NCI-H1417 (cell line): ENCODE data around the gene ABLIM1.

Experiments
- DNase-seq, 3 experiments: peaks; one replicate each; lab custom pipeline; 2025; lab: John Stamatoyannopoulos, UW

ABLIM1 gene

GRCh38 chr10:114458216-114458920 is 199.7 kb downstream of the ABLIM1 start:
- DNase-seq, result no peak

GRCh38 chr10:114453576-114453975 is 204.5 kb downstream of the ABLIM1 start:
- no peak for DNase-seq

DNA sequence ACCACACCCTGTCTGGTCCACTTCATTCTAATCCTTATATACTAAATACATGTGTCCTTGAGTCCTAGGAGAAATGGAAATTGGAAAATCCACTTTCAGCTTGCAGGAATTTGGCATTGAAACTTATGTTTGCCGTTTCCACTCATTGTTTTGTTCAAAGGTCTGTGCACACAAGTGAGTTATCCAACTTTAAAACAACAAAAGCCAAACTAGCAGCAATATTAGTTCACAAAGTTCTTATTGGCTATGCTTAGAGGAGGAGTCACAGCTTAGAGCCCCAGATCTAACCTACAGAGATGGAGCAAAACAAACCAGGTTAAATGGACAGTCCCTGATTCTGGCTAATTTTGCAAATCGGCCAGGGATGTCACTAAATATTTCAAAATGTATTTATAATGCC is 209.2 kb downstream of the ABLIM1 start:
- no peak for DNase-seq

- no peak for DNase-seq
Observed at GRCh38 chr10:114445332-114445731, 212.7 kb downstream of the ABLIM1 start.

GRCh38 chr10:114444819-114445218 is 213.3 kb downstream of the ABLIM1 start:
- no peak for DNase-seq

DNA sequence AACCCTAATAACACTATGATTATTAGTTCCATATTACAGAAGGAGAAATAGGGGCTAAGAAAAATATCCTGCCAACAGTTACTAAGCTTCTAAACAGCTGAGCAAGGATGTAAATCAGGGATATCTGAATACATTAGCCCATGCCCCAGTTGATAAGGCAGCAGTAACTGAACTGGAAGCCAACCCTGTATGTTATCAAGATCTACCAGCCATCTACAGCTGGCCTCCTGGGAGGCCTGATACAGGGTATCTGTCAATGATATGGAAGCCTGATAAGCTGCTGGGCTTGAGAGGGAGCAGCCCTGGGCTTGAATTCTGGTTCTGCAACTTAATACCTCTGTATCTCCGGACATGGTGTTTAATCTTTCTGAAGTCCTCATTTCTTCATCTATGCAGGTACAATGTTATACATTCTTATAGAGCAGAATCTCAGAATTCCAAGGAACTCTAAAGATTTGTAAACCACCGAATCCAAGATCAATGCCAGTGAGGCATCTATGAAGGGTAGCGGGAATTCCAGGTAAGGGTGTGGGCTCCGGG is 215.9 kb downstream of the ABLIM1 start:
- DNase-seq, result no peak

DNA sequence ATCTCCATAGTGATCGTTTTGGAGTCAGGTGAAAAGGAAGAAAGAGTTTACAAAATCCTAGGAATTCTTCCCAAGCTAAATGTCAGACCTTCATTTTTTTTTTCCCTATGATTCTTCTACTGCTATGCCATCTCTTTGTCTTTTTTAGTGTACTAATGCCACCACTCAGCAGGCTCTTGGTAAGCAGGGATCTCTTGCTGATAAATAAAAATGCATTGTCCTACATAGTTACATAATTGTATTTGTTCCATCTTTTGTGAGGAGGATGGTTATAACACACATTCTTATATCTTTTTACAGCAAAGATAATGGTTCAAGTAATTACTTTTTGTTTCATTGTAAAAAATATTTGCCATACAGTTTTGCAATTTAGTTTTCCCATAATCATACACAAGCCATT is 217.0 kb downstream of the ABLIM1 start:
- DNase-seq, result no peak

- peak in 1 of 3 experiments; percentile 1 for DNase-seq
Observed at GRCh38 chr10:114437473-114438292, 220.4 kb downstream of the ABLIM1 start.

DNA sequence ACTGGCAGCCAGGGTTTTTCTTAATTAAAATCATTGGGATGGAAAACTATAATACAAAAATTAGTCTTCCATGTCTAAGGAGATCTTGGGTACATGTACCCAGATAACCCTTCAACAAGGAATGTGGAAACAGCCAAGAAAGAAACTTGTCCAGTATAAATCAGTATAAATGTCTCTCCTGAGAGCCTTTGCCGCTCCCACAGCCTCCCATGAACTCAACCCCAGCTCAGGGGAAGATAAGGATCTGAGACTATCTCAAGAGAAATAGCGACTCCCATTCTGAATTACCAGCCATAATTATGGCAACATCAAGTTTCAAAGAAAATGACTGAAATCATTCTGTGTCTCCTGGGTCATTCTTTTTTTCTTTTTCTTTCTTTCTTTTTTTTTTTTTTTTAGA is 221.1 kb downstream of the ABLIM1 start:
- DNase-seq, result no peak

DNA sequence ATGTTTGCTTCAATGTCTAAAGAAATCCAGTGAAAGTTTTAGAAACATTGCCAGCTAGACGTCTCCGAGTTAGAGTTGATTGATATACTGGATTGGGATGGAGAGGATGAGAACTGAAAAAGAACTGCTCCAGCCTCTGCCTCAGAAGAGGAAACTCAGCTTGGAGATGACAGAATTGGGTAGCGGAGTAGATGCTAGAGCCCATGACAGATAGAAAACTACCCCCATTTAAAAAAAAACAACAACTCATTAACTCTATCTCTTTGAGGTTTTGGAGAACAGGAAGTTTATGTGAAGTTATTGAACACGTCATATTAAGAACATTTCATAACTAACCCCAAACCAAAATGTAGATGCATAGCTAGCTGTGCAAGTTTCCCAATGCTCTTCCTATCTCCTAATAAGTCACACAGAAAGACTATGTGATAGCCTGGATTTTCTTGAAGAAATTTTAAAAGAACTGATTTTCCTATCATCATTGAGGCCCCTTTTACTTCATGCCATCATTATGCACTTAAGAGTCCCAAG is 225.4 kb downstream of the ABLIM1 start:
- no peak for DNase-seq

DNA sequence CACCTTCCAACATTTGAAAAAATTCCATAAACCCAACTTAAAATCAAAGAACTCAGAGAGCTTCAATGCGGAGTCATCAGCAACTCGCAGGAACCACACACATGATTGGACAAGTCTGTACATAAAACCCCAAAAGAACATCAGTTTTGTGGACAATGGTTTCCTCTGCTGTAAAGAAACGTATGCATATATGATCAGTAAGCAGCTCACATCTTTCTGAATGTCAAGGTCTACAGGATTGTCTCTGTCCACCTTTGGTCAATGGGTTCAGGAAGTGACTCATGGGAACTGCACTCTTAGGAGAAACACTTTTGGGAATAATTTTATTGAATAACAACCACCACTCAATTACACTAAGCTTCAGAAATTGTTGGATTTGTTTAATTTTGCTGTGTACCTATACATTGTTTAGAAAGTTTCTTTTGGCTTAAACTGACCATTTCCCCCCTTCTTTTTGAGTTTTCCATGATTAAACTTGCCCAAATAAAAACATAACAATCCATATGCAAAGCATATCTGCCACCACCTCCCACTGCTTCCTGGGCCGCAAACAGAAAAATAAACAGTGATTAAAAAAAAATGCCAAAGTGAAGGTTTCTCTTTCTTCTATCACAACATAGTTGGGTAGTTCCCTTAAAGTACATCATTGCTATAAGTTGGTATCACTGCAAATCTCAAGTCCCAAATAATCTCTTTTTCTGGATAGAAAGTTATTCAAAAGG is 226.5 kb downstream of the ABLIM1 start:
- no peak for DNase-seq

DNA sequence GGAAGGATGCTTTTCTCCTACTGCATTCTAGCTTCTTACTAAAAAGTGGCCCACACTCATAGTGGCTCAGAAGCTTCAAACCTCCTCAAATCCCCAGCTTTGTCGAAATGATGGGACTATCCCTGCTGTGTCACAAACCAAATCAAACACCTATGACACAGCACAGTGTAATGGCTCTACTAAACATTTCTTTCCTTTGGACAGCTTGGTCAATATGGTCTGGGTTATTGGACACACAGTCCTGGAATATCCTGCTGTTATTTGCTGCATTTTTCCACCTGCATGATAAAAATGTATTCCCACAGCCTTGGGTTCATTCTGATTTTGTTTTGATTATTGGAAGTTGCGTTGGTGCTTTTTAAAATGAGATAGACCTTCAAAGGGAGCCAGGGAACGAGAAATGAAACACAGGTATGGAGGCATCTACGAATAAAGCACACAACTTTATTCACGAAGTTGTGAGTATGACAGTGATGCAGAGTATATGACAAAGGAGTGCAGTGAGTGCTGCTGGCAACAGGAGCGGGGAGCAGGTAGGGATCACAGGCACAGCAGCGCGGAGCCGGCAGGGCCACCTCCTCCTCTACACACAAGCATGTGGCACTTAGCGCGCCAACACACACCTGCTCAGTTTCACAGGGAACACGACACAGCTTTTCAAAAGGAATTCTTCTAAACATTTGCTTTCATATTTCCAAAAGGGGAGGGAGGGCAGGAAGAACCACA is 227.2 kb downstream of the ABLIM1 start:
- DNase-seq, result no peak

GRCh38 chr10:114429581-114430335 is 228.3 kb downstream of the ABLIM1 start:
- DNase-seq, result no peak

DNA sequence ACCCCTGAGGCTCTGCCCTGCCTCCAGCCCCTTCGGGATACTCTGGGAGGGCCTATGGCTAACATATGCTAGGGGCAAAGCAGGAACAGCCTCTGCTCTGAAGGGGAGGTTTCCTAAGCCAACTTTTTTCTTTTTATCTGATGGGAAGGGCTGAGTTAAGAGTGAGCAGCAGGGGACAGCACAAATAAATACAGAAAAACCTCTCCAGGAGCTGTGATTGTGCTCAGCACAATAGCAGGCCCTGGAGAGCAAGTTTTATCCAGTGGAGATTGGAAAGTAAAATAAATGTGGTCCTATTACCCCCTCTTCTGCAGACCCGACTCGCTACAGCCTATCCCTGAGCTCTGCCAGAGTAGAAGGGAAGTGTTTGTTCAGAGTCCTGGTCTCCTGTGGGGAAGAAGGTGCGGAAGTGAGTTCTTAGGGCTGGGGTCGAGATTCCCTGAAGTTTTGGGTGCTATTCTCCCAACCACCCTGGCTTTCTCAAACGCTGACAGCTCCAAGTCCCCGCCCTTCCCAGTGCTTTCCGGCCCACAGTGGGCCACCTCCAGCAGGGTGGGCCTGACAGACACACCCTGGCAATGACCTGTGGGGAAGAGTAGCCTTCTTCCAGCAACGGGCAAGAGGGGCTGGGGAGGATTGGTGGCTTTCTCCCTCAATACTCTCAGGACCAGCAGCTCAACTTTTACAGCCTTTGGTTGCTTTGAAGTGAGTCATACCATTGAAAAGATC is 230.8 kb downstream of the ABLIM1 start:
- DNase-seq, result no peak

DNA sequence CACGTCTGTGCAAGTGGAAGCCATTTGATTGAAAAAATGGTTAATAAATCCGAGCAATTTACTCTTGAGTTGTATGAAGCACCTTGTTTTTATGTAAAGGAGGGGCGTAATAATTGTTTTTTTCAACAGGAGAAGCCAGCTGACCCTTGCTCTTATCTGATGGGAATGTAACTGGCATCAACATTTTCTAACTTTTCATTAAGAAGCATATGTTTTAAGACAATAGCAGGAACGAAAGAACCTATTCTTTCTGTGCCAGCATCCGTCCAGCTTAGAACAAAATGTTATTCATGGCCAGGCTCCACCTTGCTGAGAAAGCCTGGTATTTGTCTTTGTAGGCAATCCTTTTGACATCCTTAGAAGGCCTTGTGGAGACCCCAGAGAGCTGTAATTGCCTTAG is 231.6 kb downstream of the ABLIM1 start:
- DNase-seq, result no peak

GRCh38 chr10:114420811-114421485 is 237.1 kb downstream of the ABLIM1 start:
- no peak for DNase-seq

DNA sequence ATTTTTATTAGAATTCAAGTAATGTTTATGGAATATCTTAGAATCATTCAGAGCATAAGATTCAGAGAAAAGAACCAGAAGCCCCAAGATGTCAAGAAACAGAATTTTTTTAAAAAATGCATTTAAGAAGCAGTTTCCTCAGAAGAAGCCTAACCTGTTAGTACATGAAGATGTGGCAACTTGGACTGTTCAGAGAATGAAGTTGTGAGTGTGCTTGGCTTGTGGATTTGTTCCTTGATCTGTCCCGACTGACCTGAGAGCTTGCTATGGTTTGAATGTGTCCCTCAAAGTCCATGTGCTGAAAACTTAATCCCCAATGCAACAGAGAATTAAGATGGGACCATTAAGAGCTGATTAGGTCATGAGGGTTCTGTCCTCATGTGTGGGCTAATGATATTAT is 240.0 kb downstream of the ABLIM1 start:
- no peak for DNase-seq

DNA sequence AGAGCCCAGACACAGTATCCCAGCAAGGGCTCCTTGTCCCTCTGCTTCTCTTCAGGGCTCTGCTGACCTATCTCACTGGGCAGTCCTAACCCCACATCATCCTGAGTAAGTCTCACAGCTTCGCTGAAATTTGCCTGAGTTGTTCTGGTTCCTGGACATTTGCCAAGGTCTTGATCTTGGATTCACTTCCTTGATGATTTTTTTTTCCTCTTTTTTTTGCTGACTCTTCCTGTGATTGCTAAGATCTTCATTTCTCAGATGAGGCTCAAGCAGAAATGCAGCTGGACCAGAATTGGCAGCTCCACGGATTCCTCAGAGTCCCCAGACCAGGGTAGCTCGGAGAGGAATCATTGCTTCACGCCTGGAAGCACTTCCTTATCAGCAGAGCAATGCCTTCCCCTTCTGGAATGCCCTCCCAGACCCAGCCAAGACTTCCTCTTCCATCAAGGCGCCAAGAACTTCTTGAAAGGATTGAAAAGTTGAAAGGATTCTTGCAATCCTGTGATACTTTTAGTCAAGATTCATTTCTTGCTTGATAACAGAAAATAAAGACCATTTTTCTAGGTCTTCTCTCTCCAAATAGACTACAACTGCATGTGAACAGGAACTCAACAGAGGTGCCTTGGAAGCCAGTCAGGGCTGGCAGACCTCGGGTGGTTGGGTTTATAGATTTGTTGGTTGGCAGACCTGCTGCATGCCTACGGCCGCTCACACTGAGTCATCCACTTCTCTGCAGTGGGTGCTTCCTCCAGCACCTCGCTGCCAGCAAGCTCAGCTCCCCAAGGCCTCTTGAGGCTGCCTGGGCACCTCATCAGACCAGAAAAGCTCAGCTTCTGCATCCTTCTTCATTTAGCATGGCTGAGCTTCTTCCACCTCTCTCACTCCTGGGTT is 244.9 kb downstream of the ABLIM1 start:
- DNase-seq, result no peak
